ENCODE data around the gene ADCY1.
"Not testable (repeated sequence)": the region's sequence is repeated elsewhere in the genome, so short reads cannot be mapped to it uniquely, and the experiment has no call there.

The ADCY1 gene

DNA sequence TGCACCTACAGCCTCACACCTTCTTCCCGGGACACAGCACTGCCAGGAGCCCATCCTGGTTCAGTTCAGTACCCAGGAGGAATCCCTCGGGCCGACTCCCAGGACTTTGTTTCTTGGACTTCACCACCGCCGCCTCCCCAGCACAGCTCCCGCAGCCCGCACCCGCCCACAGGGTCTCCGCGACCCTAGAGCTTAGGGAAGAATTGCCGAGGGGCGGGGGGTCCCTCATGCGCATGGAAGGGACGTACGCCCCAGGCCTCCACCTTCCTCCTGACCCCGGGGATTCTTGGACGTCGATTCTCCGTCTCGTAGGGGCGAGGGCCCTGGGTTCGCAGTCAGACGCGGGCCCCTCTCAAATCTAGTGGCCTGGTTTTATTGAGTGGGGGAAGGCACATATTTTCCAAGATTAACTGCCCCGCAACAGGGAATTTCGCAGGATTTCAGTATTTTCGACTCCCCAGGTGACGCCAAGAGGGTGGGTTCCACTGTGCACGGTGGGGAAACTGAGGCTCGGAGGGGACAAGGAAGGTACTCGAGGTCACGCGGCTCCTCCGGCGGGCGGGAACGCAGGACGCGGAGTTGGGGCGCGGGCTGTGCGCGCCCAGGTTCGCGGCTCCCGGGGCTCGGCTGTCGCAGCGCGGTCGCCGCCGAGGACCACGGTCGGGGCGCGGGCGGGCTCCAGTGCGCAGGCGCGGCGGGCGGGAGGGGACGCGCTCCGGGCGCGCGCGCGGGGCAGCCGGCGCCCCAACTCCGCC lies at the start of gene ADCY1:
ADCY1 (plus strand) TSS at position 708 of the 755 bp plus-strand sequence. CDS start 176 bp downstream, outside the sequence.
- DNase-seq: no peak

DNA sequence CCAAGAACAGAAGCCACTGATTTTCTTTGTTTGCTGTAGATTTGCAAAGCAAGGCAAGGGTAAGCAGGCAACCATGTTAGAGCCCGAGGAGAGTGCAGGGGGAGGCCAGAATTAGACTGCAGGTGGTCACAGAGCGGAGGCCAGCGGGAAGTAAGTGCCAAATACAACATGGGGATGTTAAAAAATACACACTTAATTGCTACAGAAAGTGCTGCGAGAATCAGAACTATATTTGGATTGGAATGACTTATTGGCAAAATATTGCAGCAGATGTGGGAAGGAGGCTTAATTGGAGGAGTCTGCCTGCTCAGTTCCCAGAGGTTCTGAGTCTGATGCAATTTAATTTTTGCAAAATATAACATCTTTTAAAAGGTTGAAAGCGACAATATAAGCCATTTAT lies 49.7 kb upstream of the ADCY1 start:
- no peak for DNase-seq

- DNase-seq: no peak
These were observed 49.1 kb upstream of the ADCY1 start for GRCh38 chr7:45525057-45525456.

DNA sequence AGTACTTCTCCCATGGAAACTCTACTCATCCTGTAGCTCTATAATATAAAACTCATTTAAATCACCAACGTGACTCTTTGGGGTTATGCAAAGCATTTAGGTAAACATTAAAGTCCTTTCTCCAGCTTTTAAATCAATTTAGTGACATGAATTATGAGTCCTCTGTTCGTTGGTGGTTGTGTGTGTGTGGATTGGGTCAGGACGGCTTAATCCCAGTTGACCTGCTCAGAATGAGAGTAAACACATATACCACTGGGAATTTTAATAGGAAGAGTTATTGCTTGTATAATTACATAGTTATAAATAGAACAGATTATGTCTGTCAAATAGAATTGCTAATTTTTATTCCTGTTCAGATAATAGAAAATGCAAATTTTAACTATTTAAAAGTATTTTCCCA lies 30.7 kb upstream of the ADCY1 start:
- no peak for DNase-seq

DNA sequence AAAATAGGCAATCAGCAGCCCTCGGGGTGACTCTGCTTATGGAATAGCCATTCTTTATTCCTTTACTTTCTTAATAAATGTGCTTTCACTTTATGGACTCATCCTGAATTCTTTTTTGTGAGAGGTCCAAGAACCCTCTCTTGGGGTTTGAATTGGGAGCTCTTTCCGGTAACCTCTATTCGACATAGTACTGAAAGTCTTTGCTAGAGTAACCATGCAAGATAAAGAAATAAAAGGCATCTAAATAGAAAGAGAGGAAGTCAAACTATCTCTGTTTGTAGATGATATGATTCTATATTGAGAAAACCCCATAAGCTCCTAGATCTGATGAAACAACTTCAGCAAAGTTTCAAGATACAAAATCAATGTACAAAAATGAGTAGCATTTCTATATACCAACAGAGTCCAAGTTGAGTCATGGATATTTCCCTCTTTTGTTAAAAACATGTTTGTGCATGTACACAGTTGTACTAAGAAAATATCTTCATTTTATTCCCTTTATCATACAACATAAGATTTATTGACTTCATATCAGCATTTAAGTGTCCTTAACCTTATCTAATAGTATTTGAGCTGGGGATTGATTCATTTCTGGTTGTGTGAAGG lies 29.0 kb upstream of the ADCY1 start:
- DNase-seq: not testable (repeated sequence)

DNA sequence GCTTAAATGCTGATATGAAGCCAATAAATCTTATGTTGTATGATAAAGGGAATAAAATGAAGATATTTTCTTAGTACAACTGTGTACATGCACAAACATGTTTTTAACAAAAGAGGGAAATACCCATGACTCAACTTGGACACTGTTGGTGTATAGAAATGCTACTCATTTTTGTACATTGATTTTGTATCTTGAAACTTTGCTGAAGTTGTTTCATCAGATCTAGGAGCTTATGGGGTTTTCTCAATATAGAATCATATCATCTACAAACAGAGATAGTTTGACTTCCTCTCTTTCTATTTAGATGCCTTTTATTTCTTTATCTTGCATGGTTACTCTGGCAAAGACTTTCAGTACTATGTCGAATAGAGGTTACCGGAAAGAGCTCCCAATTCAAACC lies 25.3 kb upstream of the ADCY1 start:
- DNase-seq: not testable (repeated sequence)

DNA sequence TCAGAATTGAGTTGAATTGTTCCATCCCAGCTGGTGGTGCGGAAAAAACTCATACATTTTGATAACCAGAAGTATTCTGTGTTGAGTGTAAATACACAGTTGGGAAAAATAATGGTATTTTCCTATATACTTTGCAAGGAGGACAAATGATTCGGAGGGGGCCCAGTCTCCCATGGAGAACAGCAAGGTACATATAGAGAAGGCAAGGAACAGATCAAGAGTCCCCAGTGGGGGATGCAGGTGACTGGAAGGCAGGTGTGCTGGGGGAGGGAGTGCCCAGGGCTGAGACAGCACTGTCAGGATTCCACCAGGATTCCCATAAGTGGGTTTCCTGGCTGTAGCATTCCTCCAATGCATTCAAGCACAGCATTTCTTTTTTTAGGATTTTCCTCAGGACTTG lies 10.8 kb upstream of the ADCY1 start:
- no peak for DNase-seq

- no peak for DNase-seq
These were observed 10.2 kb upstream of the ADCY1 start for GRCh38 chr7:45563941-45564461.

DNA sequence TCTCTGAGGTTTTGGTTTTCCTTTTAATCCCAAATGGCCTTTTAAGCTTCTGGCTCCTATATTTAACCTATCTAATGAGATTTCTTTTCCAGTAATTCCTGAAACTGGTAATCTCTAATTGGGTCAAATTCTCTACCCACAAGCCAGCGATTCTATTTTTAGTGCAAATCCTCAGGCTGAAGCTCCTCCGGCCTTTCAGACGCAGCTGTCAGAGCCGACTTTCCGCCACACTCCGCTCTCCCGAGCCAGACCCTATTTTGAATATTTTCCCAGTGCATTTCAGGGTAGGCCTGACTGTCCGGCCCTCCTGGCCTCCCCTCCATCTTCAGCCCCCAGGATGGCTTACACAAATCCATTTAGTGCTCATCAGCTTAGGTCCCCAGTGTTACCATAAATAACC lies 9.7 kb upstream of the ADCY1 start:
- no peak for DNase-seq

GRCh38 chr7:45564886-45565455 lies 9.2 kb upstream of the ADCY1 start:
- no peak for DNase-seq

- no peak for DNase-seq
These were observed 7.8 kb upstream of the ADCY1 start for GRCh38 chr7:45566386-45566785.

- no peak for DNase-seq
These were observed 7.2 kb upstream of the ADCY1 start for GRCh38 chr7:45566961-45567360.

- DNase-seq: no peak
These were observed 6.5 kb upstream of the ADCY1 start for GRCh38 chr7:45567713-45568112.

DNA sequence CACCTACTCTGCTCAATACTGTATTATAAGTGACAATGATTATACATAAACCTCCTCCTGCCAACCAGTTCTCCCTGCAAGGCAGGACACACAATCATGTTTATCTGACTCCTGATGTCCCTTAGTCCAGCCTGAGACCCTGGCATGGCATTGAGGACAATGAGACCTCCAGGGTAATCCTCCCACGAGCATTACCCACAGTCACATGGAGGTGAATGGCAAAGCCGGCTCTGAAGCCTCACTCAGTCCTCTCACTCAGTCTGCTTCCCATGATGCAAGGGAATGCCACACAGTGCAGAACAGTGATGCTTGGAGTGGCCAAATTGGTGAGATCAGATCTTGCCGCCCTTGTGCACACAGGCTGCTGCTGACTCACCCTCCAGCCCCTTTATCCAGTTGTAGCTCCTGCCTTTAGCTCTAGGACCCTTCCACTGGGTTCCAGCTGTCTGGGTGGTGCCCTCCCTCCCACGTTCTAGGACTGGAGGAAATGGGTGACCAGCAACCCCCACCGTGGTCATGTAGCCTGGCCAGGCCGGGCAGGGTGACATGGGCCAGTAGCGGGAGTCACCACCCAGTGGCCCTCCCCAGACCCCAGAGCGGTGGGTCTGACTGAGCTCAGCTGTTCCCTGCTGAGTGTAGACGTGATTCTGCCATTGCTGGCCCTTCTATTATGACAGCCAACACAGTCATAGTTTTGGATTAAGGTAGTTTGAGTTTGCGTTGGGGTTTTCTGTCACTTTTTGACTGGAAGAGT lies 5.5 kb upstream of the ADCY1 start:
- no peak for DNase-seq

- DNase-seq: no peak
These were observed 4.9 kb upstream of the ADCY1 start for GRCh38 chr7:45569290-45569685.

DNA sequence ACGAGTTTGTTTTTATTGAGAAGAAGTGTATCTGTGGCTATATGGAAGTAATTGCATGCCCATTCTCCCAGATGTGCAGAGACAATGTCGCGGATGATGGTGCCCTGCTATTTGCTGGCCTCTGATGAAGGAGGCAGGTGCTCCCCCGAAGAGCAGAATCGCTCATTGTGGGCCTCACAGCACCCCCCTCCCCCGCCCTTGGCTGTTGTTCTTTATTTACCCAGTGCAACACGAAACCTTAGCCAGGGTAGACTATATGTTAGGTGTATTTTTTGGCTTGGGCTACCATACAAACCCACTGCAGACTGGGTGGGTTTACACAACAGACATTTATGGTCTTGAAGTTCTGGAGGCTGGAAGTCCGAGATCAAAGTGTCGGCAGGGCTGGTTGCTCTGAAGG lies 3.4 kb upstream of the ADCY1 start:
- no peak for DNase-seq

GRCh38 chr7:45573204-45573603 lies 964 bp upstream of the ADCY1 start:
- DNase-seq: no peak

DNA sequence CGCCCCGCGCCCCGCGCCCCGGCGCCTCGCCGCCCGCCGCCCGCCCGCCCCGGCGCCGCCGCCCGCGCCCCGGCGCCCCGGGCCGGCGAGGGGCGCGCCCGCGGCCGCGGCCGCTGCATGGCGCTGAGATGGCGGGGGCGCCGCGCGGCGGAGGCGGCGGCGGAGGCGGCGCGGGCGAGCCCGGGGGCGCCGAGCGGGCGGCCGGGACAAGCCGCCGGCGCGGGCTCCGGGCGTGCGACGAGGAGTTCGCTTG lies 174 bp downstream of the ADCY1 start:
- no peak for DNase-seq

GRCh38 chr7:45574669-45575500 lies 717 bp downstream of the ADCY1 start:
- DNase-seq: no peak

- DNase-seq: no peak
These were observed 1.5 kb downstream of the ADCY1 start for GRCh38 chr7:45575501-45576248.

DNA sequence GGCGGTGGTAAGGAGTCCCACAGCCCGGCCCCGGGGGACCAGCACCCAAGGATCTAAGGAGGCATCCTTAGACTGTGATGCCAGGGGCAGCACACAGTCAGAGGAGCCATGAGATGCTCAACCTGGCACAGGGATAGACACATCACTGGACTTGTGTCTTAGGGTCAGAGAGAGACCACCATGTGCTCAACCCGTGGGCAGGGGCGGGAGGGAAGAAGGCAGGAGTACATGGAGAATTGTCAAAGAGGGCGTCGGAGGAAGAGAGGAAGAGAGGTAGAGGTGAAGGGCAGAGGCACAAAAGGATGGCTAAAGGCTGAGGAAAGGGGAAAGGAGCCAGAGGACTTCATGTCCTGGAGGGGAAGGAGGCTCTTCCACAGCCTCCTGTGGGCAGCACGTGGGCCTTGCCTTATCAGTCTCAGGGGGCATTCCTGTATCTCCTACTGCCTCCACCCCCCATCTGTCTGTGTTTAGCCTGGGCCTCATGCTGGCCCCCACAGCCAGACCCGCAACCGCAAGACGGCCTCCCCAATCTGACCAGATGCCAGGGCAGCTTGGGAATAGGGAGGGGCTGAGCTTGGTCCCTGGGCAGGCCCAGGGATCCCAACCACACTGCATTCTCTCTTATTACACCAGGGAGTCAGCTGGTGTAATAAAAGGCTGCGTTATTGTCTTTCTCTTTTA lies 2.2 kb downstream of the ADCY1 start:
- DNase-seq: no peak
